ENCODE results near the gene NTSR2.

NTSR2 gene

DNA sequence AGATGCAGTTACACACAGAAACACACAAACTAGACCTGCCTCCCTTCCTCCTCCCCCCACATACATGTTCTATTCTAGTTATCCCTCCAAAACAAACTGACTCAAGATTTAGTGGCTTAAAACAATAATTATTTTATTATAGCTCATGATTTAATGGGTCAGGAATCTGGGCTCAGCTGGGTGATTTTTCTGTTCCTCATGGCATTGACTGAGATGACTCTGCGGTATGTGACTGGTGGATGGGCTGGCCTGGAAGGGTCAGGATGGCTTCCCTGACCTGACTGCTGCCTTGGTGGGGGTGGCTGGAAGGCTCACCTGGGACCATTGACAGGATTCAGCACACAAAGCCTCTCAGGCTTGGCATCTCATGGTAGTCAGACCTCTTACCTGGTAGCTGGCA lies 33.7 kb upstream of the NTSR2 start:
- H3K27ac ChIP-seq (ENCODE audit: low read depth, low read length): no peak overlapping the region
- WGBS (ENCODE audit: extremely low coverage, insufficient coverage, low lambda C conversion rate): no CpG with 5 or more reads among the region's 1 CpG

DNA sequence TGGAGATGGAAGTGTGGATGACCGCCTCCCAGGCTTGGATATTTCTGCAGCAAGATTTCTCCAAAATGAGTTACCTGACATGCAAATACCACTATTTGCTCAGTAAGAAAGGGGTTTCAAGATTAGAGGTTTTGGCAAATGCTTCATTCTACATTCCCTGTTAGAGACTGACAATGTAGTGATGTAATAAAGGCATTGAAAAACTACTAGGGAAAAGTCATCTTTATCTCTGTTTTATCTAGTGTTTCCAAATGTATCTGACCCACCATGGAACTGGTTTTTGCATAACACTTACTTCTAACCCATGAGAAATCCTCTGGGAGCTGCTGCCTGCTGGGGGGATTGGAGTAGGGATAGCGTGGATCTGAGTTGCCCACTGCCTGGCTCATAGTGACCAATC lies 33.0 kb upstream of the NTSR2 start:
- Histone ChIP-seq H4K8ac (ENCODE audit: low read depth, low read length) (no peak overlapping the region), H2AK5ac (ENCODE audit: low read length) (no peak overlapping the region), H3K79me2 (ENCODE audit: control insufficient read depth, insufficient read depth, low read length) (no peaks in the 10 kb centered on the region), H3K4ac (ENCODE audit: low read depth, low read length) (no peak overlapping the region), H3K23ac (ENCODE audit: low read length) (no peak overlapping the region), H3K4me3 (ENCODE audit: low read length) (no peak overlapping the region), H2BK5ac (ENCODE audit: low read length) (no peak overlapping the region), H3K56ac (ENCODE audit: low read length) (no peak overlapping the region), H3K4me2 (ENCODE audit: low read length) (no peak overlapping the region), H3K27ac (ENCODE audit: low read depth, low read length) (no peak overlapping the region), H3K79me1 (ENCODE audit: low read length) (no peaks in the 10 kb centered on the region), H4K5ac (ENCODE audit: low read length) (no peak overlapping the region), H2BK120ac (ENCODE audit: low read depth, low read length) (no peak overlapping the region), H3K18ac (ENCODE audit: low read length) (no peak overlapping the region), H3K9ac (ENCODE audit: low read length) (no peak overlapping the region), H3K27me3 (ENCODE audit: insufficient read depth, low read length, poor library complexity) (no peaks in the 10 kb centered on the region), H2BK15ac (replicated peaks; ENCODE audit: low read depth) (no peak overlapping the region), H3K36me3 (ENCODE audit: control insufficient read depth, insufficient read depth, low read length) (no peaks in the 10 kb centered on the region), H3K4me1 (ENCODE audit: control insufficient read depth, low read depth, low read length) (no peaks in the 10 kb centered on the region)
- no CpG with 5 or more reads among the region's 2 CpGs for WGBS (ENCODE audit: extremely low coverage, insufficient coverage, low lambda C conversion rate)
- no peak for DNase-seq

More for the DNA sequence above, 33.7 kb upstream of the NTSR2 start:
- no peak overlapping the region for H2AK5ac ChIP-seq (ENCODE audit: low read length)
- H3K79me2 ChIP-seq (ENCODE audit: control insufficient read depth, insufficient read depth, low read length): no peaks in the 10 kb centered on the region
- H2BK120ac ChIP-seq (ENCODE audit: low read depth, low read length): no peak overlapping the region
- no peak overlapping the region for H2BK5ac ChIP-seq (ENCODE audit: low read length)
- no peaks in the 10 kb centered on the region for H3K27me3 ChIP-seq (ENCODE audit: insufficient read depth, low read length, poor library complexity)
- no peak overlapping the region for H4K8ac ChIP-seq (ENCODE audit: low read depth, low read length)
- H3K18ac ChIP-seq (ENCODE audit: low read length): no peak overlapping the region
- H3K56ac ChIP-seq (ENCODE audit: low read length): no peak overlapping the region
- no peak for DNase-seq
- no peak overlapping the region for H4K5ac ChIP-seq (ENCODE audit: low read length)
- no peak overlapping the region for H3K9ac ChIP-seq (ENCODE audit: low read length)
- H2BK15ac ChIP-seq (replicated peaks; ENCODE audit: low read depth): no peak overlapping the region
- H3K4ac ChIP-seq (ENCODE audit: low read depth, low read length): no peak overlapping the region
- no peaks in the 10 kb centered on the region for H3K36me3 ChIP-seq (ENCODE audit: control insufficient read depth, insufficient read depth, low read length)
- H3K4me3 ChIP-seq (ENCODE audit: low read length): no peak overlapping the region
- H3K4me1 ChIP-seq (ENCODE audit: control insufficient read depth, low read depth, low read length): no peaks in the 10 kb centered on the region
- no peak overlapping the region for H3K23ac ChIP-seq (ENCODE audit: low read length)
- no peak overlapping the region for H3K4me2 ChIP-seq (ENCODE audit: low read length)
- no peaks in the 10 kb centered on the region for H3K79me1 ChIP-seq (ENCODE audit: low read length)

- Histone ChIP-seq H3K23ac (ENCODE audit: low read length) (no peak overlapping the region), H3K4me1 (ENCODE audit: control insufficient read depth, low read depth, low read length) (no peaks in the 10 kb centered on the region), H4K8ac (ENCODE audit: low read depth, low read length) (no peak overlapping the region), H3K27ac (ENCODE audit: low read depth, low read length) (no peak overlapping the region), H2BK15ac (replicated peaks; ENCODE audit: low read depth) (no peak overlapping the region), H3K4ac (ENCODE audit: low read depth, low read length) (no peak overlapping the region), H3K36me3 (ENCODE audit: control insufficient read depth, insufficient read depth, low read length) (no peaks in the 10 kb centered on the region), H3K79me1 (ENCODE audit: low read length) (no peaks in the 10 kb centered on the region), H3K4me3 (ENCODE audit: low read length) (no peak overlapping the region), H3K4me2 (ENCODE audit: low read length) (no peak overlapping the region), H3K56ac (ENCODE audit: low read length) (no peak overlapping the region), H3K27me3 (ENCODE audit: insufficient read depth, low read length, poor library complexity) (no peaks in the 10 kb centered on the region), H2BK5ac (ENCODE audit: low read length) (no peak overlapping the region), H3K79me2 (ENCODE audit: control insufficient read depth, insufficient read depth, low read length) (no peaks in the 10 kb centered on the region), H3K18ac (ENCODE audit: low read length) (no peak overlapping the region), H3K9ac (ENCODE audit: low read length) (no peak overlapping the region), H2AK5ac (ENCODE audit: low read length) (no peak overlapping the region), H2BK120ac (ENCODE audit: low read depth, low read length) (no peak overlapping the region), H4K5ac (ENCODE audit: low read length) (no peak overlapping the region)
- no peak for DNase-seq
- WGBS (ENCODE audit: extremely low coverage, insufficient coverage, low lambda C conversion rate): no CpG with 5 or more reads among the region's 14 CpGs
Measured at GRCh38 chr2:11701751-11702301, 31.8 kb upstream of the NTSR2 start.

GRCh38 chr2:11701206-11701605 lies 31.2 kb upstream of the NTSR2 start:
- Histone ChIP-seq H3K36me3 (ENCODE audit: control insufficient read depth, insufficient read depth, low read length) (no peaks in the 10 kb centered on the region), H4K5ac (ENCODE audit: low read length) (no peak overlapping the region), H4K8ac (ENCODE audit: low read depth, low read length) (no peak overlapping the region), H3K79me1 (ENCODE audit: low read length) (no peaks in the 10 kb centered on the region), H3K23ac (ENCODE audit: low read length) (no peak overlapping the region), H3K4ac (ENCODE audit: low read depth, low read length) (no peak overlapping the region), H3K4me2 (ENCODE audit: low read length) (no peak overlapping the region), H3K4me3 (ENCODE audit: low read length) (no peak overlapping the region), H3K9ac (ENCODE audit: low read length) (no peak overlapping the region), H2BK120ac (ENCODE audit: low read depth, low read length) (no peak overlapping the region), H3K4me1 (ENCODE audit: control insufficient read depth, low read depth, low read length) (no peaks in the 10 kb centered on the region), H2AK5ac (ENCODE audit: low read length) (no peak overlapping the region), H3K56ac (ENCODE audit: low read length) (no peak overlapping the region), H2BK5ac (ENCODE audit: low read length) (no peak overlapping the region), H3K79me2 (ENCODE audit: control insufficient read depth, insufficient read depth, low read length) (no peaks in the 10 kb centered on the region), H3K27ac (ENCODE audit: low read depth, low read length) (no peak overlapping the region), H3K18ac (ENCODE audit: low read length) (no peak overlapping the region), H3K27me3 (ENCODE audit: insufficient read depth, low read length, poor library complexity) (no peaks in the 10 kb centered on the region), H2BK15ac (replicated peaks; ENCODE audit: low read depth) (no peak overlapping the region)
- WGBS (ENCODE audit: extremely low coverage, insufficient coverage, low lambda C conversion rate): no CpG with 5 or more reads among the region's 5 CpGs
- DNase-seq: no peak

DNA sequence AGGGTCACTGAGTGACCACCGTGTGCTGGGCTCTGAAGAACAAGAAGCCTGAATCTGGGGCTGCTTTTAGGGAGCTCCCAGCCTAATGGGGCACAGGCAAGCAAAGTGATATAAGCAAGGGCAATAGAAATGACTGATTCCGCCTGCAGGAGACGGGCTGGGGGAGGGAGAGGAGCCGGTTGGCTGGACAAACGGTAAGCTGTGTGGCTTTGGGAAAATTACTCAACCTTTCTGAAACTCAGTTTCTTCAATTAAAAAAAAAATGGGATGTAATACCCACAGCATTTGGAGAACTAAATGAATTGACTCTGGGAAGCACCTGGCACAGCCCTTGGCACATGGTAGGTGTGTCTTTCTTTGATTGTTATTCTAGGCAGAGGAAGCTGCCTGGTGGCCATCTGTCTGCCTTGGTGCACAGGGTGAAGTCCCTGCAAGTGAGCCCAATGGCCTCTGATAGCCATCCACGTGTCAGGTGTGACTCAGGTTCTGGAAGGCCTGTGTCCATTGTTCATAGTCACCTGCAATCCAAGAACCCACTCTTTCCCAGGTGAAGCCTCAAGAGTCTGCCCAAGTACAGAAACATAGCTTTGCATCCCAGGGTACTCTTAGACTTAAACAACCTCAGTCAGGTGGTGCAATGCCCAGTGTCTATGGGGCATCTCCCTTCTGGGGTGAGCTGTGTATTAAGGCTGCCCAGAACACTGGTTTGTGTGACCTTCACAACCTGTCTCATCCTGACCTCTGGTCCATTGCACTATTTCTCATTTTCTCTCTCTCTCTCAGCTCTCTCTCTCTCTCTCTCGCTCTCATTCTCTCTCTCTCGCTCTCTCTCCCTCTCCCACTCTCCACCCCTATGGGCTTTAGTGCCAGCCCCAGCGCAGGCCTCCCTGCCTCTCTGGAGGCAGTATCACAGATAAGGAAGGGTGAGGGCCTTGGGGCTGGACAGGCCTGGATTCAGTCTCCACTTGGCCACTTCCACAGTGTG lies 30.0 kb upstream of the NTSR2 start:
- DNase-seq: no peak
- H3K9ac ChIP-seq (ENCODE audit: low read length): no peak overlapping the region
- H3K4me2 ChIP-seq (ENCODE audit: low read length): no peak overlapping the region
- WGBS (ENCODE audit: extremely low coverage, insufficient coverage, low lambda C conversion rate): no CpG with 5 or more reads among the region's 9 CpGs
- no peak overlapping the region for H3K27ac ChIP-seq (ENCODE audit: low read depth, low read length)
- H2BK5ac ChIP-seq (ENCODE audit: low read length): no peak overlapping the region
- H3K56ac ChIP-seq (ENCODE audit: low read length): no peak overlapping the region
- no peaks in the 10 kb centered on the region for H3K79me2 ChIP-seq (ENCODE audit: control insufficient read depth, insufficient read depth, low read length)
- no peaks in the 10 kb centered on the region for H3K79me1 ChIP-seq (ENCODE audit: low read length)
- H4K8ac ChIP-seq (ENCODE audit: low read depth, low read length): no peak overlapping the region
- H3K4ac ChIP-seq (ENCODE audit: low read depth, low read length): no peak overlapping the region
- no peak overlapping the region for H4K5ac ChIP-seq (ENCODE audit: low read length)
- H3K4me3 ChIP-seq (ENCODE audit: low read length): no peak overlapping the region
- H2BK15ac ChIP-seq (replicated peaks; ENCODE audit: low read depth): no peak overlapping the region
- no peaks in the 10 kb centered on the region for H3K36me3 ChIP-seq (ENCODE audit: control insufficient read depth, insufficient read depth, low read length)
- H3K27me3 ChIP-seq (ENCODE audit: insufficient read depth, low read length, poor library complexity): no peaks in the 10 kb centered on the region
- no peak overlapping the region for H2BK120ac ChIP-seq (ENCODE audit: low read depth, low read length)
- no peak overlapping the region for H3K18ac ChIP-seq (ENCODE audit: low read length)
- no peak overlapping the region for H2AK5ac ChIP-seq (ENCODE audit: low read length)
- H3K23ac ChIP-seq (ENCODE audit: low read length): no peak overlapping the region
- no peaks in the 10 kb centered on the region for H3K4me1 ChIP-seq (ENCODE audit: control insufficient read depth, low read depth, low read length)
